Epithelial cell of esophagus (primary cell): ENCODE data around the gene KLF14.
A peak's percentile ranks its signal among the peaks of the same experiment; 100 is the strongest.
"Not testable (repeated sequence)": the region's sequence is repeated elsewhere in the genome, so short reads cannot be mapped to it uniquely, and the experiment has no call there.

Source experiments
- DNase-seq: peaks from one replicate; pipeline ENCODE4 v3.0.0; 2010; ENCODE audit warnings: low read depth
- H3K4me3 ChIP-seq: 2 replicates; pipeline ENCODE4 v1.5.1; 2011; ENCODE audit warnings: mild to moderate bottlenecking, low read length, control low read depth
- TF ChIP-seq, protein P1 (sequence below): IDR thresholded peaks from 2 replicates; pipeline ENCODE4 v1.5.1; 2011; ENCODE audit warnings: low read depth, mild to moderate bottlenecking, low read length, control low read depth, inconsistent platforms; ENCODE audit not compliant: insufficient read depth; ENCODE audit errors: missing control alignments

The KLF14 gene

DNA sequence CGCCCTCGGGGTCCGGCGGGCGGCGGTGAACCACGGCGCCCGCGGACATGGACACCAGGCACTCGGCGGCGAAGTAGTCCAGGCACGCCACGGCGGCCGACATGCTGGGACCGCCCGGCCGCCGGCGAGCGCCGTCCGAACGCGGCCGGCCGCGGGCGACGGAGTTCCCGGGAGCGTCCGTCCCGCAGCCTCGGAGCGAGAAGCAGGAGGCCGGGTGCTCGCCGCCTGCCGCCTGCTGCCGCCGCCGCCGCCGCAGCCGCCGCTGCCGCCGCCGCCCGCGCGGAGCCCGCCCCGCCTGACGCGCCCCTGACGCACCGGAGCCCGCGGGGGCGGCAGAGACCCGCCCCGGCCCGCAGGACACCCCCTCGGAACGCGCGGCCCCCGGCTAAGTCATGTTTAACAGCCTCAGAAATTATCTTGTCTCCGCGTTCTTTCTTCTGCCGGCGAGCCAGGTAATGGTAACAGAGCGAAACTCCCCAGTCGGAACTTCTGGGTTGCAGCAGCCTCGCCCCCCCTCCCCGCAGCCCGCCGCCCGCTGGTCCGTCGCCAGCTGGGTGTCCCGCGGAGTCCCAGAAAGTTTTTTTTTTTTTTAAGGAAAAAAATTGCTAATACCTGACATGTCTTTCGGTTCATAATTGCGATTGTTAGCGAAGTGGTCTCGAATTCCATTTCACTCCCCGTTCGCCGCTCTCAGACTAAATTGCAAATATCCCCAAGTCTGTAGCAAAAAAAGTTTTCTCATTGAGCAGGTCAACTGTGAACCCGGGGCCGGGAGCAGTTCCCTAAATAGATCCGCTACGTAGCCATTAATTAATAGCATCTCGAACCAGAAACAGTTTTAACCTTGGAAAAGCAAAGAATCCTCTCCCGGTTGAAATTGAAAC is at the start of gene KLF14:
Gene KLF14, minus strand, starts transcription at position 277 of the 884 bp plus-strand sequence. Its CDS starts 174 bp downstream, at position 103.
- peak within 1 kb of the TSS; percentile 46 for H3K4me3 ChIP-seq
- TF ChIP-seq, protein P1, sequence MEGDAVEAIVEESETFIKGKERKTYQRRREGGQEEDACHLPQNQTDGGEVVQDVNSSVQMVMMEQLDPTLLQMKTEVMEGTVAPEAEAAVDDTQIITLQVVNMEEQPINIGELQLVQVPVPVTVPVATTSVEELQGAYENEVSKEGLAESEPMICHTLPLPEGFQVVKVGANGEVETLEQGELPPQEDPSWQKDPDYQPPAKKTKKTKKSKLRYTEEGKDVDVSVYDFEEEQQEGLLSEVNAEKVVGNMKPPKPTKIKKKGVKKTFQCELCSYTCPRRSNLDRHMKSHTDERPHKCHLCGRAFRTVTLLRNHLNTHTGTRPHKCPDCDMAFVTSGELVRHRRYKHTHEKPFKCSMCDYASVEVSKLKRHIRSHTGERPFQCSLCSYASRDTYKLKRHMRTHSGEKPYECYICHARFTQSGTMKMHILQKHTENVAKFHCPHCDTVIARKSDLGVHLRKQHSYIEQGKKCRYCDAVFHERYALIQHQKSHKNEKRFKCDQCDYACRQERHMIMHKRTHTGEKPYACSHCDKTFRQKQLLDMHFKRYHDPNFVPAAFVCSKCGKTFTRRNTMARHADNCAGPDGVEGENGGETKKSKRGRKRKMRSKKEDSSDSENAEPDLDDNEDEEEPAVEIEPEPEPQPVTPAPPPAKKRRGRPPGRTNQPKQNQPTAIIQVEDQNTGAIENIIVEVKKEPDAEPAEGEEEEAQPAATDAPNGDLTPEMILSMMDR: no peak
- peak; percentile 40 for DNase-seq

DNA sequence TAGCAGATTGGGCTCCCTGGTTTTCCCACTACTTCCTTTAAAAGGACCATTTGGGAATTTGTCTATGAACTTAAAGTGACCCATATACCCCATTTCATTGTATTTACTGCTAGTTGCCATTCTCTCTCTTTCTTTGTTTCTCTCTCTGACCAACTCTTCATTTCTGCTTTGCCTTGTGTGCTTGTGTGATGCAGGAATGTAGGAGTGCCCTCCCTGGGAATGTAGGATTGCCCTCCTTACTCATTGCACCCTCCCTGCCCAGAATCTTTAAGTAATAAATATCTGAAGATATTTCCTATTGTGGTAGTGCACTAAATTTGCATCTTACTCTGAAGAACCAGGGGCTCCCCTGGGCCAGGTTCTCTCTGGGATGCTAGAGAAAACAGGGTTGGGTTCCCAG is 47.3 kb upstream of the KLF14 start:
- TF ChIP-seq, protein P1: no peak
- H3K4me3 ChIP-seq: no peak overlapping the region
- peak; percentile 8 for DNase-seq

DNA sequence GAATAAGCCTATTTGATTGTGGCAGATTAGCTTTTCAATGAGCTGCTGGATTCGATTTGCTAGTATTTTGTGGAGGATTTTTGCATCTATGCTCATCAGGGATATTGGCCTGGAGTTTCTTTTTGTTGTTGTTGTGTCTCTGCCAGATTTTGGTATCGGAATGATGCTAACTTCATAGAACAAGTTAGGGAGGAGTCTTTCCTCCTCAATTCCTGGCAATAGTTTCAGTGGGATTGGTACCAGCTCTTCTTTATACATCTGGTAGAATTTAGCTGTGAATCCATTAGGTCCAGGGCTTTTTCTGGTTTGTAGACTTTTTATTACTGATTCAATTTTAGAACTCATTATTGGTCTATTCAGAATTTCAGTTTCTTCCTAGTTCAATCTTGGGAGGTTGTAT is 43.4 kb upstream of the KLF14 start:
- no peak overlapping the region for H3K4me3 ChIP-seq
- no peak for DNase-seq
- TF ChIP-seq, protein P1: no peak

DNA sequence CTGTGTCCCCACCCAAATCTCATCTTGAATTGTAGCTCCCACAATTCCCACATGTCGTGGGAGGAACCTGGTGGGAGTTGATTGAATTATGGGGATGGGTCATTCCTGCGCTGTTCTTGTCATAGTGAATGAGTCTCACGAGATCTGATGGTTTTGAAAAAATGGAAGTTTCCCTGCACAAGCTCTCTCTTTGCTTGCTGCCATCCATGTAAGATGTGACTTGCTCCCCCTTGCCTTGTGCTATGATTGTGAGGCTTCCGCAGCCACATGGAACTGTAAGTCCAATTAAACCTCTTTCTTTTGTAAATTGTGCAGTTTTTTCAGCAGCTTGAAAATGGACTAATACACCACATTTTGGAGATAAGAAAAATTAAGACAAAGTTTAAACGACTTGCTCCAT is 38.4 kb upstream of the KLF14 start:
- not testable (repeated sequence) for H3K4me3 ChIP-seq, DNase-seq

DNA sequence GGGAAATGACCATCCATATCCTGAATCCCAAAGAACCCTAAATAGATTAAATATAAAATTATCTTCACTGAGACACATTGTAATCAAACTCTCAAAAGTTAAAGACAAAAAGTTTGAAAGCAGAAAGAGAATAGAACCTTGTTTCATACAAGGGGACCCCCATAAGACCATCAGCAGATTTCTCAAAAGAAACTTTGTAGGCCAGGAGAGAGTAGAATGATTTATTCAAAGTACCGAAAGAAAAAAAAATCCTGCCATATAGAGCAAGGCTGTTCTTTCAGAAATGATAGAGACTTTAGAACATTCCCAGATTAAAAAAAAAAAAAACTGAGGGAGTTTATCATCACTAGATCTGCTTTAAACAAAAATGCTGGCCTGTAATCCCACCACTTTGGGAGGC is 34.8 kb upstream of the KLF14 start:
- TF ChIP-seq, protein P1: no peak
- DNase-seq: no peak
- no peak overlapping the region for H3K4me3 ChIP-seq

DNA sequence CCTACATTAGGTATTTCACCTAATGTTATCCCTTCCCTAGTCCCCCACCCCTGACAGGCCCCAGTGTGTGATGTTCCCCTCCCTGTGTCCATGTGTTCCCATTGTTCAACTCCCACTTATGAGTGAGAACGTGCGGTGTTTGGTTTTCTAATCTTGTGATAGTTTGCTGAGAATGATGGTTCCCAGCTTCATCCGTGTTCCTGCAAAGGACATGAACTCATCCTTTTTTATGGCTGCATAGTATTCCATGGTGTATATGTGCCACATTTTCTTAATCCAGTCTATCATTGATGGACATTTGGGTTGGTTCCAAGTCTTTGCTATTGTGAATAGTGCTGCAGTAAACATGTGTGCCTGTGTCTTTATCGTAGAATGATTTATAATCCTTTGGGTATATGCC is 30.6 kb upstream of the KLF14 start:
- DNase-seq, H3K4me3 ChIP-seq: not testable (repeated sequence)

DNA sequence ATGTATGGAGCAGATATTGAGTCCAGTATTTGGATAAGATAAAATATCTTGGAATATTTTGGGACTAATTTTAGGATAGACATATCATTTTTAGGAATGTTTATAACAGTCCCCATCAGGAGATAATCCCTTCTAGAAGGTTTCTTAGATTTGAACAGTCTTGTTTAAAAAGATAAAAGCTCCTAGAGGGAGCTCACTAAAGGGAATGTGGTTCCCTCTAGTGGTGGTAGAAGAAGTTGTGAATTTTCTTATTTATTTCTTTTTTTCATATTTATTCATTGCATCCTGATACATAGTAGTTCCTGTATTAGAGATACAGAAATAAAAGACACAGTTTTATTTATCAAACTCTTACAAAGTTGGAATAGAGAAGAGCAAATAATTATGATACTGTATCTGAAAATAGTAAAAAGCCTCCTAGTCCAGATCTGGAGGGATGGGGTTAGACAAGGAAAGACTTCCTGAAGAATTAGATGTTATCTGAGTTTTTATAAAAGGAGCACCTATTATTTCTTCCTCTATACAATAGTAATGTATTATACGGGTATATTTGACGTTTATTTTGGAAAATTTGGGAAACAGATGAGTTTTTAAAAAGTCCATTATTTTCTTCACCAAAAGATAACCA is 24.5 kb upstream of the KLF14 start:
- TF ChIP-seq, protein P1: peak; percentile 64
- DNase-seq: peak; percentile 62
- no peak overlapping the region for H3K4me3 ChIP-seq

DNA sequence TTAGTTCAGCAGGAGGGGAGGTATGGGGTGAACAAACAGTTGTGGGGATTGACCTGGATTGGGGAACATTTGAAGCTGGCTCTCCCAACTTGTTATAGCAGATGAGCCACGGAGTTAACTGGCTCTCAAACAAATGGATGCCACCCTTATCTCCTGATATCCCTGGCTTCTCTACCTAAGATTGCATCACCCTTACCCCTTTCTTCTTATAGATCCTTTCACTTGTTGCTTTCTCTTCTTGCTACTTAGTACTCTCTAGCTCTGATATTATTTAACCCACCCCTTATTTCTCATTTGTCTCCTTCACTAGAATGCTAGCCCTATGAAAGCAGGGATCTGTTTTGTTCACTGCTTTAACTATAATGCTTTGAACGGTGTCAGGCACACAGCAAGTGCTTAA is 22.3 kb upstream of the KLF14 start:
- no peak for DNase-seq
- TF ChIP-seq, protein P1: no peak
- no peak overlapping the region for H3K4me3 ChIP-seq
